Measurements from ENCODE around the gene CAPZB.

Gene CAPZB

GRCh38 chr1:19439464-19440171 is 45.7 kb downstream of the CAPZB start:
- no peak for DNase-seq (ENCODE audit: low read depth in 1 of 2, low spot score in 1 of 2)
- Histone ChIP-seq H3K27me3 (ENCODE audit: insufficient read depth, poor library complexity, severe bottlenecking) (no peaks in the 10 kb centered on the region), H3K4me3 (replicated peaks; ENCODE audit: insufficient read depth, low read length) (no peak overlapping the region), H3K27ac (replicated peaks) (no peak overlapping the region)
- TF ChIP-seq SPI1 (IDR thresholded peaks at IDR 0.05; ENCODE audit: borderline replicate concordance, low read depth) (no peak), REST (IDR thresholded peaks at IDR 0.05; ENCODE audit: insufficient replicate concordance, low read depth) (no peak), POLR2AphosphoS5 (IDR thresholded peaks at IDR 0.05; ENCODE audit: low read depth) (no peak), GABPA (IDR thresholded peaks at IDR 0.05; ENCODE audit: low read depth) (no peak)
- TF ChIP-seq, protein P1, sequence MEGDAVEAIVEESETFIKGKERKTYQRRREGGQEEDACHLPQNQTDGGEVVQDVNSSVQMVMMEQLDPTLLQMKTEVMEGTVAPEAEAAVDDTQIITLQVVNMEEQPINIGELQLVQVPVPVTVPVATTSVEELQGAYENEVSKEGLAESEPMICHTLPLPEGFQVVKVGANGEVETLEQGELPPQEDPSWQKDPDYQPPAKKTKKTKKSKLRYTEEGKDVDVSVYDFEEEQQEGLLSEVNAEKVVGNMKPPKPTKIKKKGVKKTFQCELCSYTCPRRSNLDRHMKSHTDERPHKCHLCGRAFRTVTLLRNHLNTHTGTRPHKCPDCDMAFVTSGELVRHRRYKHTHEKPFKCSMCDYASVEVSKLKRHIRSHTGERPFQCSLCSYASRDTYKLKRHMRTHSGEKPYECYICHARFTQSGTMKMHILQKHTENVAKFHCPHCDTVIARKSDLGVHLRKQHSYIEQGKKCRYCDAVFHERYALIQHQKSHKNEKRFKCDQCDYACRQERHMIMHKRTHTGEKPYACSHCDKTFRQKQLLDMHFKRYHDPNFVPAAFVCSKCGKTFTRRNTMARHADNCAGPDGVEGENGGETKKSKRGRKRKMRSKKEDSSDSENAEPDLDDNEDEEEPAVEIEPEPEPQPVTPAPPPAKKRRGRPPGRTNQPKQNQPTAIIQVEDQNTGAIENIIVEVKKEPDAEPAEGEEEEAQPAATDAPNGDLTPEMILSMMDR (IDR thresholded peaks at IDR 0.05; ENCODE audit: insufficient read depth, low read length): no peak

DNA sequence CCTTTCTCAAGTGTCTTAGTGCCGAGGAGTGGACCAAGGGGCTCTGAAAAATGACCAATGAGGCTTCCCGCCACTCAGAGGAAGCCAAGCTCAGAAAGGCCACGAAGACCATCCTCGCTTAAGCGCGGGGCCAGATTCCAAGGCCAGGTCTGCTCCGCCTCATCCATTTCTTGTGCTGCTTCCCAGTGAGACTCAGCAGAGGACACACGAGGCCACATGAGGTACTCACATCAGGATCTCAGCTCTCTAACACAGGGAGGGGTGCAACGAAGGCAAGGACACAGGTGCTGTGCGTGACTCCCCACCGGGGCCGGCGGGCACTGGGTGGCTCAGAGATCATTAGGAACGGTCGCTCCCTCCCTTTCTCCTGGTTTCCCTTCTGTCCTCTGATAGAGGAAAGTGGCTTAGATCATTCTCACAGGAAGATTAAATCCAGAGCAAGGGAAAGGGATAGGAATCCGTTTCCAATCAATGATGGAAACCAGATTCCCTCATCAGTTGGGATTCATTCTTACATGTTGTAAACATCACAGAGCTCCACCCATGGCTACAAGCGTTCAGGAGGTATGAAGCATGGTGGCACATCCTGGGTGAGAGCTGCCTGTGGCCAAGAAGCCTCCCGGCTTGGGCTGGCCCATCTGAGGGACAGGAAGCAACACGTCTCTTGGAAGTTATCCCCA is 46.7 kb downstream of the CAPZB start:
- Histone ChIP-seq H3K4me3 (replicated peaks; ENCODE audit: insufficient read depth, low read length) (no peak overlapping the region), H3K27ac (replicated peaks) (no peak overlapping the region), H3K27me3 (ENCODE audit: insufficient read depth, poor library complexity, severe bottlenecking) (no peaks in the 10 kb centered on the region)
- no peak for DNase-seq (ENCODE audit: low read depth in 1 of 2, low spot score in 1 of 2)
- TF ChIP-seq POLR2AphosphoS5 (IDR thresholded peaks at IDR 0.05; ENCODE audit: low read depth) (no peak), GABPA (IDR thresholded peaks at IDR 0.05; ENCODE audit: low read depth) (no peak), SPI1 (IDR thresholded peaks at IDR 0.05; ENCODE audit: borderline replicate concordance, low read depth) (no peak), REST (IDR thresholded peaks at IDR 0.05; ENCODE audit: insufficient replicate concordance, low read depth) (no peak)
- TF ChIP-seq, protein P1 (IDR thresholded peaks at IDR 0.05; ENCODE audit: insufficient read depth, low read length): no peak

DNA sequence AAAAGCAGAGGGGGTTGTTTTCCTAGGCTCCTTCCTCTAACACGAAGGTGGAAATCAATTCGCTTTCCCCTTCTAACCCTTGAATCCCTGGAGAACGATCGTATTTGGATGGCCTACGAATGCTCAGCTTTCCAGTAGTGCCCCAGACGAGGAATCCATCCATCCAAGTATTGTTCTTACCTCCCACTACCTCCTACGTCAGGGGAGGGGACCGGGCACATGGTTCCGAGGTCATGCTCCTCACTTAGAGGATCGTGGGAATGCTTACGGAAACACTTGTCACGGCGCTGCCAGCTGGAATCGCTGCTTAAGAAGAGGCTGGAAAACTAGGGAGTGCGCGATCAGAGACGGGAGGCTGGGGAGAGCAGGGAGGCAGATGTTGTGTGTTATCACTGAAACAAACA is 47.4 kb downstream of the CAPZB start:
- Histone ChIP-seq H3K4me3 (replicated peaks; ENCODE audit: insufficient read depth, low read length) (no peak overlapping the region), H3K27ac (replicated peaks) (no peak overlapping the region)
- TF ChIP-seq POLR2AphosphoS5 (IDR thresholded peaks at IDR 0.05; ENCODE audit: low read depth) (no peak), SPI1 (IDR thresholded peaks at IDR 0.05; ENCODE audit: borderline replicate concordance, low read depth) (no peak), GABPA (IDR thresholded peaks at IDR 0.05; ENCODE audit: low read depth) (no peak), REST (IDR thresholded peaks at IDR 0.05; ENCODE audit: insufficient replicate concordance, low read depth) (no peak)
- TF ChIP-seq, protein P1 (IDR thresholded peaks at IDR 0.05; ENCODE audit: insufficient read depth, low read length): no peak

More for the DNA sequence above, 47.4 kb downstream of the CAPZB start:
- no peaks in the 10 kb centered on the region for H3K27me3 ChIP-seq (ENCODE audit: insufficient read depth, poor library complexity, severe bottlenecking)
- DNase-seq (ENCODE audit: low read depth in 1 of 2, low spot score in 1 of 2): no peak
